K562 (cell line): ENCODE measurements around the gene ETV2. TPM values are rescaled to one million over a fixed set of nuclear protein-coding genes. Genes with fewer than 3 reads are reported as not detected.

Experiments
- ARID1B ChIP-seq: fragments of 450-650 bp; IDR thresholded peaks from 2 replicates; pipeline ENCODE4 v1.6.1; 2016; ENCODE audit warnings: antibody characterized with exemption, mild to moderate bottlenecking, inconsistent platforms
- ATF3 ChIP-seq, 2 experiments: fragments of 450-650 bp in 1 of 2; sonication (generic) in 1 of 2; formaldehyde crosslinking in 1 of 2; IDR thresholded peaks in 1 of 2; conservative IDR thresholded peaks in 1 of 2; 2 replicates each; pipeline versions ENCODE4 v1.6.1 to v1.8.1; 2016 to 2023; ENCODE audit warnings: mild to moderate bottlenecking in 2 of 2, moderate library complexity in 2 of 2, inconsistent platforms in 1 of 2, missing genetic modification reagents in 1 of 2
- BCOR ChIP-seq: fragments of 450-650 bp; IDR thresholded peaks from 2 replicates; pipeline ENCODE4 v1.6.1; 2016
- CEBPB ChIP-seq: fragments of 450-650 bp; IDR thresholded peaks from 2 replicates; pipeline ENCODE4 v1.6.1; 2016; ENCODE audit warnings: missing genetic modification characterization, missing compliant biosample characterization
- E2F4 ChIP-seq: sonication (generic); formaldehyde crosslinking; IDR thresholded peaks from 2 replicates; pipeline ENCODE4 v1.8.0; 2022; ENCODE audit warnings: mild to moderate bottlenecking, low read depth, missing genetic modification reagents
- HES1 ChIP-seq: fragments of 450-650 bp; IDR thresholded peaks from 2 replicates; pipeline ENCODE4 v1.6.1; 2016; ENCODE audit warnings: low read depth, mild to moderate bottlenecking, moderate library complexity
- HOMEZ ChIP-seq: fragments of 250-450 bp; sonication (Bioruptor Pico); IDR thresholded peaks from 2 replicates; pipeline ENCODE4 v1.4.0; 2020; ENCODE audit warnings: mild to moderate bottlenecking, moderate library complexity
- KAT2B ChIP-seq: IDR thresholded peaks from one replicate; pipeline ENCODE4 v1.6.1; 2012; ENCODE audit warnings: low read depth, mild to moderate bottlenecking, control low read depth, inconsistent platforms, low read length, moderate library complexity
- L3MBTL2 ChIP-seq: fragments of 450-650 bp; IDR thresholded peaks from 2 replicates; pipeline ENCODE4 v1.6.1; 2016; ENCODE audit warnings: mild to moderate bottlenecking, moderate library complexity
- MNT ChIP-seq, 2 experiments: fragments of 450-650 bp; conservative IDR thresholded peaks; 2 replicates each; pipeline ENCODE4 v1.6.1; 2017; ENCODE audit warnings: mild to moderate bottlenecking in 2 of 2, moderate library complexity in 2 of 2
- NCOA1 ChIP-seq: fragments of 450-650 bp; IDR thresholded peaks from 2 replicates; pipeline ENCODE4 v1.6.1; 2016; ENCODE audit warnings: low read depth
- NRF1 ChIP-seq, 2 experiments: fragments of 450-650 bp; IDR thresholded peaks in 1 of 2; conservative IDR thresholded peaks in 1 of 2; 2 replicates each; pipeline ENCODE4 v1.6.1; 2014; ENCODE audit warnings: mild to moderate bottlenecking in 2 of 2
- POLR3A ChIP-seq: IDR thresholded peaks from 2 replicates; pipeline ENCODE4 v1.6.1; 2011; ENCODE audit warnings: borderline replicate concordance, mild to moderate bottlenecking, moderate library complexity; ENCODE audit not compliant: insufficient read length, insufficient read depth; ENCODE audit errors: extremely low read depth
- RAD51 ChIP-seq: fragments of 450-650 bp; IDR thresholded peaks from 2 replicates; pipeline ENCODE4 v1.7.1; 2016; ENCODE audit warnings: low read depth, mild to moderate bottlenecking, borderline replicate concordance
- STAT5A ChIP-seq: IDR thresholded peaks from 2 replicates; pipeline ENCODE4 v1.6.1; 2012; ENCODE audit warnings: low read length, inconsistent platforms, borderline replicate concordance
- XRCC5 ChIP-seq: fragments of 200-400 bp; formaldehyde crosslinking; IDR thresholded peaks from 2 replicates; pipeline ENCODE4 v1.6.1; 2017; ENCODE audit warnings: low read depth, mild to moderate bottlenecking, low read length
- ZMIZ1 ChIP-seq, 2 experiments: fragments of 150-350 bp in 1 of 2; IDR thresholded peaks; 2 replicates each; pipeline ENCODE4 v1.6.1; 2012 to 2016; ENCODE audit warnings: low read depth in 2 of 2, low read length in 2 of 2, mild to moderate bottlenecking in 1 of 2, moderate library complexity in 1 of 2
- ZNF324 ChIP-seq: fragments of 250-450 bp; sonication (Bioruptor Pico); IDR thresholded peaks from 2 replicates; pipeline ENCODE4 v1.4.0; 2020; ENCODE audit warnings: mild to moderate bottlenecking
- polyA plus RNA-seq, 8 experiments: library from polyadenylated mRNA; depleted of rRNA in 4 of 8; stranded (reverse) in 5 of 8; unstranded in 3 of 8; fragments of >200 nt; fragmentation: Nextera tagmentation in 2 of 8; fragmentation: Illumina TruSeq in 1 of 8; extraction: Ambion mirVana in 2 of 8; extraction: Trizol in 1 of 8; gene quantifications; 2 replicates each; pipeline versions ENCODE4 v1.2.1 to v1.2.3, GENCODE V29; 2011 to 2014; ENCODE audit warnings: inconsistent platforms in 1 of 8, missing spikeins in 1 of 8
- total RNA-seq, 7 experiments: library from RNA; depleted of rRNA in 6 of 7; stranded (reverse); fragments of >200 nt in 6 of 7; fragmentation: Illumina TruSeq in 2 of 7; extraction: Trizol in 2 of 7; gene quantifications; 2 replicates each; pipeline versions ENCODE4 v1.2.1 to v1.2.3, GENCODE V29; 2011 to 2021; ENCODE audit warnings: low replicate concordance in 1 of 7

Gene ETV2
- total and polyA plus RNA-seq, 9 of the 15 experiments (the other 6 are each of a cell fraction or from before 2014, with no cell fraction given) = 0.11 to 3.7 (median 0.55) TPM

GRCh38 chr19:35671818-35672217 lies 30.3 kb downstream of the ETV2 start (continued):
- TF ChIP-seq NCOA1 (peak; percentile 80; the same call in 1 of the 2 replicates), BCOR (peak; percentile 69), STAT5A (peak; percentile 85), HOMEZ (CRISPR knock-in tag) (no peak), E2F4 (no peak), RAD51 (peak; percentile 28; the same call in 1 of the 2 replicates), CEBPB (peak; percentile 99), ZMIZ1 (IDR thresholded peaks at IDR 0.05; ENCODE audit: low read depth in 2 of 2, low read length in 2 of 2) (peak in 1 of 2 experiments; percentile 84; a peak in 2 of 4 replicates), XRCC5 (no peak), ARID1B (peak; percentile 96), MNT (conservative IDR thresholded peaks at IDR 0.05) (peak; percentile 72 to 81), HES1 (peak; percentile 41; the same call in 1 of the 2 replicates), NRF1 (conservative IDR thresholded peaks at IDR 0.05 in 1 of 2, IDR thresholded peaks at IDR 0.05 in 1 of 2) (peak; percentile 39 to 56; a peak in 3 of 4 replicates), L3MBTL2 (peak; percentile 80), POLR3A (no peak), ZNF324 (CRISPR knock-in tag) (no peak), KAT2B (no peak), ATF3 (IDR thresholded peaks at IDR 0.05) (peak; percentile 77), ATF3 (CRISPR knock-in tag; conservative IDR thresholded peaks at IDR 0.05) (no peak)
